ENCODE measurements around the gene TEF.

TEF gene

GRCh38 chr22:41382610-41383009, 868 bp downstream of the TEF start:
- TF ChIP-seq EGR1 (IDR thresholded peaks at IDR 0.05) (no peak), ZBTB7A (IDR thresholded peaks at IDR 0.05; ENCODE audit: low read depth) (no peak), TAF1 (IDR thresholded peaks at IDR 0.05; ENCODE audit: low read depth) (no peak), FOXM1 (IDR thresholded peaks at IDR 0.05; ENCODE audit: borderline replicate concordance, low read depth) (no peak), TCF12 (IDR thresholded peaks at IDR 0.05; ENCODE audit: low read depth) (no peak), NFIC (IDR thresholded peaks at IDR 0.05) (no peak), TEAD4 (IDR thresholded peaks at IDR 0.05) (no peak), CREB1 (IDR thresholded peaks at IDR 0.05; ENCODE audit: low read depth) (no peak), RAD21 (IDR thresholded peaks at IDR 0.05; ENCODE audit: low read depth) (no peak), EP300 (IDR thresholded peaks at IDR 0.05; ENCODE audit: borderline replicate concordance) (no peak), REST (IDR thresholded peaks at IDR 0.05; ENCODE audit: low read depth) (no peak), YY1 (IDR thresholded peaks at IDR 0.05; ENCODE audit: low read depth) (no peak), CEBPB (IDR thresholded peaks at IDR 0.05) (no peak)
- TF ChIP-seq, protein P1, sequence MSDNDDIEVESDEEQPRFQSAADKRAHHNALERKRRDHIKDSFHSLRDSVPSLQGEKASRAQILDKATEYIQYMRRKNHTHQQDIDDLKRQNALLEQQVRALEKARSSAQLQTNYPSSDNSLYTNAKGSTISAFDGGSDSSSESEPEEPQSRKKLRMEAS (IDR thresholded peaks at IDR 0.05): no peak
- TF ChIP-seq, protein P2, sequence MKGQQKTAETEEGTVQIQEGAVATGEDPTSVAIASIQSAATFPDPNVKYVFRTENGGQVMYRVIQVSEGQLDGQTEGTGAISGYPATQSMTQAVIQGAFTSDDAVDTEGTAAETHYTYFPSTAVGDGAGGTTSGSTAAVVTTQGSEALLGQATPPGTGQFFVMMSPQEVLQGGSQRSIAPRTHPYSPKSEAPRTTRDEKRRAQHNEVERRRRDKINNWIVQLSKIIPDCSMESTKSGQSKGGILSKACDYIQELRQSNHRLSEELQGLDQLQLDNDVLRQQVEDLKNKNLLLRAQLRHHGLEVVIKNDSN (IDR thresholded peaks at IDR 0.05): no peak

- TF ChIP-seq FOXM1 (IDR thresholded peaks at IDR 0.05; ENCODE audit: borderline replicate concordance, low read depth) (no peak), CREB1 (IDR thresholded peaks at IDR 0.05; ENCODE audit: low read depth) (no peak), RAD21 (IDR thresholded peaks at IDR 0.05; ENCODE audit: low read depth) (no peak), EP300 (IDR thresholded peaks at IDR 0.05; ENCODE audit: borderline replicate concordance) (no peak), EGR1 (IDR thresholded peaks at IDR 0.05) (no peak), ZBTB7A (IDR thresholded peaks at IDR 0.05; ENCODE audit: low read depth) (no peak), YY1 (IDR thresholded peaks at IDR 0.05; ENCODE audit: low read depth) (no peak), TAF1 (IDR thresholded peaks at IDR 0.05; ENCODE audit: low read depth) (no peak), TCF12 (IDR thresholded peaks at IDR 0.05; ENCODE audit: low read depth) (no peak), REST (IDR thresholded peaks at IDR 0.05; ENCODE audit: low read depth) (no peak), CEBPB (IDR thresholded peaks at IDR 0.05) (no peak), TEAD4 (IDR thresholded peaks at IDR 0.05) (no peak), NFIC (IDR thresholded peaks at IDR 0.05) (no peak)
- TF ChIP-seq, protein P1 (IDR thresholded peaks at IDR 0.05): no peak
- TF ChIP-seq, protein P2 (IDR thresholded peaks at IDR 0.05): no peak
Measured at GRCh38 chr22:41383085-41383484, 1.3 kb downstream of the TEF start.

- TF ChIP-seq, protein P1 (IDR thresholded peaks at IDR 0.05): no peak
- TF ChIP-seq EGR1 (IDR thresholded peaks at IDR 0.05): no peak
- TF ChIP-seq, protein P2 (IDR thresholded peaks at IDR 0.05): no peak
- TF ChIP-seq TAF1 (IDR thresholded peaks at IDR 0.05; ENCODE audit: low read depth): no peak
- no peak for TF ChIP-seq REST (IDR thresholded peaks at IDR 0.05; ENCODE audit: low read depth)
- TF ChIP-seq TEAD4 (IDR thresholded peaks at IDR 0.05): no peak
- no peak for TF ChIP-seq ZBTB7A (IDR thresholded peaks at IDR 0.05; ENCODE audit: low read depth)
- TF ChIP-seq YY1 (IDR thresholded peaks at IDR 0.05; ENCODE audit: low read depth): no peak
- no peak for TF ChIP-seq CEBPB (IDR thresholded peaks at IDR 0.05)
- no peak for TF ChIP-seq RAD21 (IDR thresholded peaks at IDR 0.05; ENCODE audit: low read depth)
- TF ChIP-seq NFIC (IDR thresholded peaks at IDR 0.05): no peak
Measured at GRCh38 chr22:41384128-41384527, 2.4 kb downstream of the TEF start.

DNA sequence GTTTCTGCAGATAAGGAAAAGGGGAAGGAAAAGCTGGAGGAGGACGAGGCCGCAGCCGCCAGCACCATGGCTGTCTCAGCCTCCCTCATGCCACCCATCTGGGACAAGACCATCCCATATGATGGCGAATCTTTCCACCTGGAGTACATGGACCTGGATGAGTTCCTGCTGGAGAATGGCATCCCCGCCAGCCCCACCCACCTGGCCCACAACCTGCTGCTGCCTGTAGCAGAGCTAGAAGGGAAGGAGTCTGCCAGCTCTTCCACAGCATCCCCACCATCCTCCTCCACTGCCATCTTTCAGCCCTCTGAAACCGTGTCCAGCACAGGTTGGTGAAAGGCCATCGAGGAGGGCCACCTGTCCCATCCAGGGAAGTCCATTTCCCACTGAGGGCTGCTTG, 5.6 kb downstream of the TEF start:
- TF ChIP-seq EGR1 (IDR thresholded peaks at IDR 0.05) (no peak), TEAD4 (IDR thresholded peaks at IDR 0.05) (no peak), CEBPB (IDR thresholded peaks at IDR 0.05) (no peak), RAD21 (IDR thresholded peaks at IDR 0.05; ENCODE audit: low read depth) (no peak), CREB1 (IDR thresholded peaks at IDR 0.05; ENCODE audit: low read depth) (no peak), REST (IDR thresholded peaks at IDR 0.05; ENCODE audit: low read depth) (no peak), YY1 (IDR thresholded peaks at IDR 0.05; ENCODE audit: low read depth) (no peak), TAF1 (IDR thresholded peaks at IDR 0.05; ENCODE audit: low read depth) (no peak), NFIC (IDR thresholded peaks at IDR 0.05) (no peak), TCF12 (IDR thresholded peaks at IDR 0.05; ENCODE audit: low read depth) (no peak), FOXM1 (IDR thresholded peaks at IDR 0.05; ENCODE audit: borderline replicate concordance, low read depth) (no peak), ZBTB7A (IDR thresholded peaks at IDR 0.05; ENCODE audit: low read depth) (no peak)
- TF ChIP-seq, protein P2 (IDR thresholded peaks at IDR 0.05): no peak

All from Ishikawa (cell line).